T-helper 17 cell (primary cell): Measurements from ENCODE around the gene PDHX. TPM values are rescaled to one million over a fixed set of nuclear protein-coding genes. Genes with fewer than 3 reads are reported as not detected.

Source experiments
- ATAC-seq: fragments of 150-1000 bp; cut with Tn5 transposase; 2 replicates; pipeline ENCODE4 v1.10.0; 2021; ENCODE audit warnings: mild to moderate bottlenecking, moderate library complexity
- DNase-seq, 3 donors: peaks; one replicate each; pipeline versions ENCODE4 v3.0.0 to v3.0.0-alpha.2; 2020 to 2021
- H3K9me3 ChIP-seq: one replicate; pipeline ENCODE4 v1.7.0; 2013; ENCODE audit warnings: low read length, mild to moderate bottlenecking; ENCODE audit not compliant: control insufficient read depth, poor library complexity, severe bottlenecking
- H3K27ac Mint-ChIP-seq: one replicate; pipeline ENCODE4 v1.8.0; 2022; ENCODE audit warnings: mild to moderate bottlenecking, moderate library complexity, mixed read lengths
- H3K27me3 Mint-ChIP-seq: one replicate; pipeline ENCODE4 v1.8.0; 2022; ENCODE audit warnings: mixed read lengths
- H3K36me3 Mint-ChIP-seq: one replicate; pipeline ENCODE4 v1.8.0; 2022; ENCODE audit warnings: low read depth, mixed read lengths
- H3K4me1 Mint-ChIP-seq: one replicate; pipeline ENCODE4 v1.8.0; 2022; ENCODE audit warnings: mild to moderate bottlenecking, mixed read lengths
- H3K4me3 Mint-ChIP-seq: one replicate; pipeline ENCODE4 v1.8.0; 2022; ENCODE audit warnings: mild to moderate bottlenecking, moderate library complexity, mixed read lengths
- total RNA-seq, 4 donors: library from RNA in 2 of 4; stranded (reverse) in 2 of 4; gene quantifications; one replicate each; pipeline ENCODE4 v1.2.3 and lab custom pipeline; 2022 to 2026

PDHX gene
- total RNA-seq, 2 donors from 2014 or later = 16.0 to 20.8 TPM

GRCh38 chr11:34916843-34917770, 689 bp downstream of the PDHX start:
- peaks cover 7% of the 10 kb centered on the region for H3K36me3 Mint-ChIP-seq
- peak overlapping the region; percentile 96 for H3K27ac Mint-ChIP-seq
- peaks cover 43% of the 10 kb centered on the region for H3K4me1 Mint-ChIP-seq
- peak overlapping the region; percentile 96 for H3K4me3 Mint-ChIP-seq
- no peaks in the 10 kb centered on the region for H3K9me3 ChIP-seq
- ATAC-seq (no peak), DNase-seq (peak in 1 of 3 donors; percentile 5)
- H3K27me3 Mint-ChIP-seq = no peaks in the 10 kb centered on the region

GRCh38 chr11:34921156-34921555, 4.7 kb downstream of the PDHX start:
- Mint-ChIP-seq H3K27me3 (no peaks in the 10 kb centered on the region), H3K27ac (no peak overlapping the region), H3K4me1 (peaks cover 29% of the 10 kb centered on the region), H3K36me3 (no peaks in the 10 kb centered on the region), H3K4me3 (no peak overlapping the region)
- DNase-seq (no peak), ATAC-seq (no peak)
- no peaks in the 10 kb centered on the region for H3K9me3 ChIP-seq

- ATAC-seq = no peak
- Mint-ChIP-seq H3K4me3 (no peak overlapping the region), H3K4me1 (peaks cover 20% of the 10 kb centered on the region), H3K27ac (peak overlapping the region; percentile 8), H3K36me3 (peaks cover 2% of the 10 kb centered on the region), H3K27me3 (no peaks in the 10 kb centered on the region)
- H3K9me3 ChIP-seq = no peaks in the 10 kb centered on the region
- no peak for DNase-seq
Measured at GRCh38 chr11:34924714-34925113, 8.3 kb downstream of the PDHX start.

GRCh38 chr11:34926101-34926830, 9.8 kb downstream of the PDHX start:
- Mint-ChIP-seq H3K36me3 (peaks cover 3% of the 10 kb centered on the region), H3K27me3 (no peaks in the 10 kb centered on the region), H3K27ac (peak overlapping the region; percentile 54), H3K4me3 (no peak overlapping the region), H3K4me1 (peaks cover 24% of the 10 kb centered on the region)
- DNase-seq = no peak
- H3K9me3 ChIP-seq = no peaks in the 10 kb centered on the region
- ATAC-seq = peak; percentile 68

- no peak for DNase-seq
- no peaks in the 10 kb centered on the region for H3K9me3 ChIP-seq
- H3K4me3 Mint-ChIP-seq = no peak overlapping the region
- H3K27ac Mint-ChIP-seq = peak overlapping the region; percentile 54
- H3K4me1 Mint-ChIP-seq = peaks cover 24% of the 10 kb centered on the region
- no peak for ATAC-seq
- H3K36me3 Mint-ChIP-seq = peaks cover 3% of the 10 kb centered on the region
- H3K27me3 Mint-ChIP-seq = no peaks in the 10 kb centered on the region
Measured at GRCh38 chr11:34926831-34927132, 10.4 kb downstream of the PDHX start.

- H3K4me1 Mint-ChIP-seq = peaks cover 21% of the 10 kb centered on the region
- H3K27me3 Mint-ChIP-seq = no peaks in the 10 kb centered on the region
- H3K27ac Mint-ChIP-seq = no peak overlapping the region
- ATAC-seq = no peak
- H3K36me3 Mint-ChIP-seq = peaks cover 8% of the 10 kb centered on the region
- H3K9me3 ChIP-seq = no peaks in the 10 kb centered on the region
- no peak overlapping the region for H3K4me3 Mint-ChIP-seq
- DNase-seq = no peak
Measured at GRCh38 chr11:34928268-34928959, 12.0 kb downstream of the PDHX start.

- H3K36me3 Mint-ChIP-seq = peaks cover 8% of the 10 kb centered on the region
- no peaks in the 10 kb centered on the region for H3K27me3 Mint-ChIP-seq
- DNase-seq (no peak), ATAC-seq (no peak)
- peaks cover 18% of the 10 kb centered on the region for H3K4me1 Mint-ChIP-seq
- no peak overlapping the region for H3K4me3 Mint-ChIP-seq
- H3K27ac Mint-ChIP-seq = no peak overlapping the region
- no peaks in the 10 kb centered on the region for H3K9me3 ChIP-seq
Measured at GRCh38 chr11:34928960-34929680, 12.7 kb downstream of the PDHX start.

GRCh38 chr11:34929794-34930763, 13.7 kb downstream of the PDHX start:
- DNase-seq (no peak), ATAC-seq (no peak)
- peaks cover 16% of the 10 kb centered on the region for H3K4me1 Mint-ChIP-seq
- no peak overlapping the region for H3K27ac Mint-ChIP-seq
- H3K36me3 Mint-ChIP-seq = peaks cover 8% of the 10 kb centered on the region
- H3K9me3 ChIP-seq = no peaks in the 10 kb centered on the region
- no peak overlapping the region for H3K4me3 Mint-ChIP-seq
- H3K27me3 Mint-ChIP-seq = no peaks in the 10 kb centered on the region

GRCh38 chr11:34936945-34937629, 20.7 kb downstream of the PDHX start:
- H3K27me3 Mint-ChIP-seq = no peaks in the 10 kb centered on the region
- no peaks in the 10 kb centered on the region for H3K9me3 ChIP-seq
- no peak for ATAC-seq
- peaks cover 20% of the 10 kb centered on the region for H3K4me1 Mint-ChIP-seq
- no peak overlapping the region for H3K27ac Mint-ChIP-seq
- no peak for DNase-seq
- no peak overlapping the region for H3K4me3 Mint-ChIP-seq
- peaks cover 14% of the 10 kb centered on the region for H3K36me3 Mint-ChIP-seq

- peaks cover 9% of the 10 kb centered on the region for H3K36me3 Mint-ChIP-seq
- DNase-seq (no peak), ATAC-seq (no peak)
- H3K4me3 Mint-ChIP-seq = no peak overlapping the region
- no peak overlapping the region for H3K27ac Mint-ChIP-seq
- H3K9me3 ChIP-seq = no peaks in the 10 kb centered on the region
- H3K4me1 Mint-ChIP-seq = peaks cover 20% of the 10 kb centered on the region
- H3K27me3 Mint-ChIP-seq = no peaks in the 10 kb centered on the region
Measured at GRCh38 chr11:34938611-34939010, 22.2 kb downstream of the PDHX start.

GRCh38 chr11:34940026-34940677, 23.7 kb downstream of the PDHX start:
- Mint-ChIP-seq H3K36me3 (peaks cover 9% of the 10 kb centered on the region), H3K27ac (no peak overlapping the region), H3K4me1 (peaks cover 23% of the 10 kb centered on the region), H3K4me3 (no peak overlapping the region), H3K27me3 (no peaks in the 10 kb centered on the region)
- H3K9me3 ChIP-seq = no peaks in the 10 kb centered on the region
- ATAC-seq (no peak), DNase-seq (no peak)
